A673 (cell line): ENCODE measurements around the gene ABCA10. TPM values are rescaled to one million over a fixed set of nuclear protein-coding genes. Genes with fewer than 3 reads are reported as not detected.

Experiments used
- BruUV-seq: library from RNA; stranded (reverse); fragments of 400-500 nt; replicated peaks from 2 replicates; lab custom pipeline; 2021; lab: Mats Ljungman, UMichigan
- CTCF ChIA-PET: fragments of 300-600 bp; sonication (Branson Sonifier 250); formaldehyde crosslinking; loops from one replicate; lab custom pipeline; 2022; ENCODE audit warnings: antibody characterized with exemption; lab: Charles Lee
- POLR2A ChIA-PET: fragments of 300-600 bp; sonication (Branson Sonifier 250); formaldehyde crosslinking; loops from one replicate; lab custom pipeline; 2022; ENCODE audit warnings: antibody characterized with exemption; ENCODE audit not compliant: low non-redundant PET; lab: Charles Lee
- DNase-seq: peaks from one replicate; pipeline ENCODE4 v3.0.0-alpha.2; 2015; ENCODE audit warnings: low spot score
- H3K27ac ChIP-seq: fragments of 200-600 bp; sonication (generic); 2 replicates; pipeline ENCODE4 v1.5.1; 2016; ENCODE audit warnings: mixed run types, low read depth, mild to moderate bottlenecking, mixed read lengths, antibody characterized with exemption, low read length; ENCODE audit not compliant: poor library complexity, severe bottlenecking
- H3K27me3 ChIP-seq: fragments of 200-600 bp; sonication (generic); replicated peaks from 2 replicates; pipeline ENCODE4 v1.6.1; 2017; ENCODE audit warnings: mixed run types, low read depth, mild to moderate bottlenecking, mixed read lengths, antibody characterized with exemption, low read length; ENCODE audit not compliant: insufficient read depth, poor library complexity
- H3K36me3 ChIP-seq: fragments of 200-600 bp; sonication (generic); 2 replicates; pipeline ENCODE4 v1.6.1; 2016; ENCODE audit warnings: mixed run types, mild to moderate bottlenecking, mixed read lengths, antibody characterized with exemption, low read length; ENCODE audit not compliant: insufficient read depth, poor library complexity, severe bottlenecking
- H3K4me1 ChIP-seq: fragments of 200-600 bp; sonication (generic); 2 replicates; pipeline ENCODE4 v1.6.1; 2017; ENCODE audit warnings: mixed run types, mild to moderate bottlenecking, mixed read lengths, antibody characterized with exemption, low read length; ENCODE audit not compliant: insufficient read depth, poor library complexity, severe bottlenecking
- H3K4me3 ChIP-seq: fragments of 200-600 bp; sonication (generic); 2 replicates; pipeline ENCODE4 v1.5.1; 2016; ENCODE audit warnings: low read depth, mixed run types, mild to moderate bottlenecking, mixed read lengths, low read length; ENCODE audit not compliant: poor library complexity, severe bottlenecking
- H3K9me3 ChIP-seq: fragments of 200-600 bp; sonication (generic); 2 replicates; pipeline ENCODE4 v1.6.1; 2016; ENCODE audit warnings: mixed run types, low read depth, mild to moderate bottlenecking, mixed read lengths, antibody characterized with exemption, low read length; ENCODE audit not compliant: poor library complexity, severe bottlenecking
- CTCF ChIP-seq: fragments of 300-800, 200-600 bp; sonication (generic); conservative IDR thresholded peaks from 2 replicates; pipeline ENCODE4 v1.5.1; 2017; ENCODE audit warnings: low read depth, mild to moderate bottlenecking, antibody characterized with exemption, low read length, moderate library complexity, mixed read lengths
- EZH2 ChIP-seq: fragments of 200-600 bp; sonication (generic); IDR thresholded peaks from 2 replicates; pipeline ENCODE4 v1.6.1; 2017; ENCODE audit warnings: borderline replicate concordance, low read depth, mild to moderate bottlenecking, mixed read lengths, antibody characterized with exemption, low read length; ENCODE audit not compliant: poor library complexity, severe bottlenecking
- intact Hi-C: fragments of 100-400 bp; cut with micrococcal nuclease; formaldehyde crosslinking; loops from one replicate; pipeline ENCODE4 v1.10.0; 2022; ENCODE audit not compliant: unreplicated experiment
- total RNA-seq: library from RNA; stranded (reverse); gene quantifications from 2 replicates; pipeline ENCODE4 v1.2.3, GENCODE V29; 2021

ABCA10 gene
- total RNA-seq, 1 experiment from 2014 or later: 0.47 TPM

DNA sequence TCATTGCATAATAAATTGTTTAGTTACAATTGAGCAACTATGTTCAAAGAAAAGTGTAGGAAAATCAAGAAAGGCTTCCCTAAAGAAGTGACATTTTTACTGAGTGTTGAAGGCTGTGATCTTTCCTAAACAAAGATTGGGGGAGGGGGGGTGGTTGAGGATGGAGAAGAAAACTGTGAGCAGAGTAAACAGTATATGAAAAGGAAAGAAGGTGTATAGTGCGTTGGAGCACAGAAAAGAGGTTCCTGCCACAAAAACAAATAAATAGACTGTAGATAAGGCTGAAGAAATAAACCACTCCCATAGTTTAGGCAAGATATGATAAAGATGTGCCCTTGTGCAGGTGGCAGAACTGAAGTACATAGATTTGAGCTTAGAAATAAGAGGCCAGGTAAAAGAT is 8.5 kb downstream of the ABCA10 start:
- TF ChIP-seq EZH2 (no peak), CTCF (no peak)
- no peaks in the 10 kb centered on the region for H3K36me3 ChIP-seq
- no peak overlapping the region for H3K27ac ChIP-seq
- H3K27me3 ChIP-seq: no peaks in the 10 kb centered on the region
- no peak for DNase-seq
- intact Hi-C loops: no loop called here
- CTCF ChIA-PET: no interaction called here
- no peaks in the 10 kb centered on the region for H3K4me1 ChIP-seq
- no TSS peak for BruUV-seq
- no peaks in the 10 kb centered on the region for H3K9me3 ChIP-seq
- POLR2A ChIA-PET: no interaction called here
- H3K4me3 ChIP-seq: no peak overlapping the region

- Histone ChIP-seq H3K4me1 (no peaks in the 10 kb centered on the region), H3K9me3 (no peaks in the 10 kb centered on the region), H3K4me3 (no peak overlapping the region), H3K36me3 (no peaks in the 10 kb centered on the region), H3K27me3 (no peaks in the 10 kb centered on the region), H3K27ac (no peak overlapping the region)
- POLR2A ChIA-PET: no interaction called here
- no peak for TF ChIP-seq EZH2
- TF ChIP-seq CTCF: no peak
- intact Hi-C loops: no loop called here
- DNase-seq: no peak
- CTCF ChIA-PET: no interaction called here
- BruUV-seq: no TSS peak
Measured at GRCh38 chr17:69218986-69219385, 9.6 kb downstream of the ABCA10 start.

GRCh38 chr17:69213059-69213813 is 15.4 kb downstream of the ABCA10 start:
- BruUV-seq: no TSS peak
- DNase-seq: no peak
- Histone ChIP-seq H3K9me3 (no peaks in the 10 kb centered on the region), H3K27ac (no peak overlapping the region), H3K27me3 (no peaks in the 10 kb centered on the region), H3K36me3 (no peaks in the 10 kb centered on the region), H3K4me3 (no peak overlapping the region), H3K4me1 (no peaks in the 10 kb centered on the region)
- TF ChIP-seq CTCF: 0 out of 2 replicates have a peak, but pooled peaks have one; percentile 20
- no peak for TF ChIP-seq EZH2
- ChIA-PET CTCF (no interaction called here), POLR2A (interaction anchor here (0.6 kb wide), 1 partner anchor 13 kb away, joined by 4 read pairs; no protein-coding TSS in a partner anchor)
- intact Hi-C loops: no loop called here
